HG03432 (cell line): ENCODE measurements around the gene ZNF776.
"Not testable (repeated sequence)": the region's sequence is repeated elsewhere in the genome, so short reads cannot be mapped to it uniquely, and the experiment has no call there.

Experiments used
- ATAC-seq: cut with Tn5 transposase; IDR thresholded peaks from one replicate; pipeline ENCODE4 v1.9.1; 2021; ENCODE audit warnings: mild to moderate bottlenecking, moderate library complexity; ENCODE audit not compliant: unreplicated experiment

ZNF776 gene

DNA sequence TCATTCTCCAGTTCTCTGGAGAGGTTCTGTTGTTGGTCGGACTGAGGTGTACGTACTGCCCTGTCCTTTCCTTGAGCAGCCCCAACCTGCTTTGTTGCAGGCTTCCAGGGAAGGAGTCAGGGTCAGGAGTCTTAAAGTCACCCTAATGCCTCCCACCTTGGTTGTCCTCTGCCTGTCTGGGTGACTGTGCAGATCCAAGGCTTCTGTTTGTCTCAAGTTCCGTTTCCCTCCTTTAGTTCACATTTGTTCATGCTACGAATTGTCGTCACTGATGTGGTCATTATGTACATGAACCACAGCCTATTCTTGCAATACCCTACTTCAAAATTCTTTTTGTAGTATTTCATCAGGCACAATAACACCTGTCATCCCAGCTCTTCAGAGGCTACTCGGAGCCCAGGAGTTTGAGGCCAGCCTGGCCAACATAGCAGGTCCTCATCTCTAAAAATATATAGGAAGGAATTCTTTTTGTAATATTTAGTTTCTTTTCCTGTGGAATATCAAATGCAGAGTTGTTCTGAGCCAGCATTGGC lies 30.2 kb downstream of the ZNF776 start:
- no peak for ATAC-seq

DNA sequence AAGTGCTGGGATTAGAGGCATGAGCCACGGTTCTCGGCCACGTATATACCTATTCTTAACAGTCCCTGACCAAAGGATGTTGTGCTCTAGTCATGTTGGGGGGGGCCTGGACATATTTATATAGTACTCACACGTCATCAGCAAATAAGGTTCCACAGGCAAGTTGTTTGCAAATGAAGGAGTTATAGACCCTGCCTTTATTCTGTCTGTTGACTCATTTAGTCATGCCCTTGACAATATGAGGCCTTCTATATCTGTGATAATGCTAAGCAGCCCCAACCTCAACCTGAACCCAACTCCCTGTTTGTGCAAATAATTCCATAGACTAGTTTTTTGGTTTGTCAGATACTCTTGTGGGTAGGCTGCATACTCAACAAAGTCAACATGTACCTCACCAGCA lies 31.7 kb downstream of the ZNF776 start:
- ATAC-seq, result no peak

GRCh38 chr19:57779220-57779845 lies 32.7 kb downstream of the ZNF776 start:
- no peak for ATAC-seq

DNA sequence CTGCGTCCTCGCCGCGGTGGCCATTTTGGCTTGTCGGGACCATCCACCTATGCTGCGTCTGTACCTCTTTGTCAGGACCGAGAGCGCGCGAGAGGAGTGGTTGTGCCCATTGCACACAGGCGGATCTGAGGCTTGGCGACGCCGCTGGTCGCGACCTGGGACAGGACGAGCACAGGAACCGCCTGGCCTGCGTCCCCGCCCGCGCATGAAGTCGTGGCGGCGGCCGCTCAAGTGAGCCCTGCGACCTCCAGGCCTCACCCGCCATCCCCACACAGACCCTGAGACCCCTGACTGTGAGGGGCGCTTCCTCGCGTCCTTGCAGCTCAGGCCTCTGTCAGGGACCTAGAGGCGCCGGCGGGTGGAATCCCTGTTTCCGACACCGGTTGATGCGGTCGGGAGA lies 39.7 kb downstream of the ZNF776 start:
- ATAC-seq, result no peak

GRCh38 chr19:57786906-57787305 lies 40.3 kb downstream of the ZNF776 start:
- ATAC-seq, result no peak

- ATAC-seq, result no peak
These were observed 41.6 kb downstream of the ZNF776 start for GRCh38 chr19:57788114-57788692.

DNA sequence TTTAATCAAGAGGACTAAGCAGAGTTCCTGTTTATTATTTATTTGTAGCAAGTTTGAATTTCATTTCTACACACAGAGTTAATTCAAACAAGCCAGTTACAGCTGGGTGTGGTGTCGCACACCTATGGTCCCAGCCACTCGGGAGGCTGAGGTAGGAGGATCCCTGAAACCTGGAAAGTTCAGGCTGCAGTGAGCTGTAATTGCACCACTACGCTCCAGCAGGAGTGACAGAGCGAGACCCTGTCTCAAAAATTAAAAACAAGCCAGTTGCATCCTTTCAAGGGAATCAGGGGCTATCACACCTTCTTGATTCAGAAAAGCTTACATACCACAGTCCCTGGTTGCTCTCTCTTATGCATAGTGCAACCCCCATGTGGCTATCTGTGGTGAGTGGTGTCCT lies 42.7 kb downstream of the ZNF776 start:
- no peak for ATAC-seq

- ATAC-seq, result not testable (repeated sequence)
These were observed 50.0 kb downstream of the ZNF776 start for GRCh38 chr19:57796580-57796979.

DNA sequence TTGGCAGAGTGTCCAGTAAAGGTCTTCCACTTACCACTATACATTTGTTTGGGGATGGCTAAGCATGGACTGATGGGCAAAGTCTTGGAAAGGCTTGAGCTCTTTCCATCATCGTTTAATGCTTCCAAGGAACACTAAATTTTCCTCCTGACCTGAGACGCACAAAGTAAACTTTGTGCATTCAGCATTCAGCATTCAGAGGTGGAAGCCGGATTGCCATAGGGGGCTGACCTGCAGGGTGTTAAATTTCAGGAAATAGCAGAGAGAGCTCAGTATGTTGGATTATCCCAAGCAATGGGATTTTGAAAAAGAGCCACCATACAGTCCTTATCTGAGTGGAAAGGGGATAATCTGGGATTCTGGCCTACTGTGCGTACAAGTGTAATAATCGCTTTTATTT lies 54.1 kb downstream of the ZNF776 start:
- ATAC-seq, result no peak

- peak; percentile 49 for ATAC-seq
These were observed 55.7 kb downstream of the ZNF776 start for GRCh38 chr19:57802269-57802668.

DNA sequence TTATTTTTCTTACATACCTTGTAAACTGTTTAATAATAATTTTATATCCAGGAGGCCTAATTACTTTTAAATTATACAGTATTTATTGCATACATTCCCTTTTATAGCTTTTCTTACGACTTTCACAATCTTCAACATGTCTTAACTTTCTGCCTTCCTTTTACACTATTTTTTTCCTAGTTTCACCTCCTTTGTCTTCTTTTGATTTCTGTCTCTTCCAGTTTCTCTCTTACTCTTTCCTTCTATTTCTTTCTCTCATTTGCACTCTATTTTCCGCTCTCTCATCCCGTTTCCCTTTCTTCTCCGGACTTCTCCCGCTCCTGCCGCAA lies 56.6 kb downstream of the ZNF776 start:
- no peak for ATAC-seq

DNA sequence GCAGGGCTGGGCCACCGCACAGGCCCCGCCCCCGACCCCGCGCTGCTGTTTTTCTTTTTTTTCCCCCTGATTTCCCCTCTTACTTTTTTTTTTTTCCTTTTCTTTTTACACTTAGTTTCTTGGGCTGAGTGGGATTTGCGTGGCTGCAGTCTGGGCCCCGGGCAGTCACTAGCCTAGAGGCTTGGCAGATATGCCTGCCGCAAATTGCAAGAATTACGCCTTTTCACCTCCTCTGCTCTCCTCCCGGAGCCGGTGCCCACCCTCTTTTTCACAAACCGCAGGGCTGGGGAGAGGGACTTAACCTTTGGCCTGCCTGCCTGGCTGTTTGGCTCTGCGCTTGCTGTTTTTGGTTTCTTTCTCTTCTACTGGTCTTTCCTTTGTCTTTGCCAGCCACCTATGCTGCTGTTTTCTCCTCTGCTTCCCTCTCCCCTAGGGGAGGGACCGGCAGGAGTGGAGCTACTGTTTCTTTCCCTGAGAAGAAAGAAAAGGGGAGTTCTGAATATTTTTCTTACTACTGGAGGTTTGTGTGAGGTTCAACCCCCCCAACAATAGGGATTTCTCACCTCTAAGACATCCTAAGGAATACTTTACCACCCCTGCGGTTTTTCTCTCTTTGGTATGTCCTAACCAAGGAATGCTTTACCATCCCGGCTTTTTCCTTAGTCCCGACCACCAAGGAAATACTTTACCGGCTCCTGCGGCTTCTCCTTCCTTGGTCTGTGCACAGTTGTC lies 57.1 kb downstream of the ZNF776 start:
- no peak for ATAC-seq

GRCh38 chr19:57807541-57807940 lies 60.9 kb downstream of the ZNF776 start:
- no peak for ATAC-seq
